ENCODE measurements around the gene SFXN4.
"Not testable (repeated sequence)": the region's sequence is repeated elsewhere in the genome, so short reads cannot be mapped to it uniquely, and the experiment has no call there.

Gene SFXN4

DNA sequence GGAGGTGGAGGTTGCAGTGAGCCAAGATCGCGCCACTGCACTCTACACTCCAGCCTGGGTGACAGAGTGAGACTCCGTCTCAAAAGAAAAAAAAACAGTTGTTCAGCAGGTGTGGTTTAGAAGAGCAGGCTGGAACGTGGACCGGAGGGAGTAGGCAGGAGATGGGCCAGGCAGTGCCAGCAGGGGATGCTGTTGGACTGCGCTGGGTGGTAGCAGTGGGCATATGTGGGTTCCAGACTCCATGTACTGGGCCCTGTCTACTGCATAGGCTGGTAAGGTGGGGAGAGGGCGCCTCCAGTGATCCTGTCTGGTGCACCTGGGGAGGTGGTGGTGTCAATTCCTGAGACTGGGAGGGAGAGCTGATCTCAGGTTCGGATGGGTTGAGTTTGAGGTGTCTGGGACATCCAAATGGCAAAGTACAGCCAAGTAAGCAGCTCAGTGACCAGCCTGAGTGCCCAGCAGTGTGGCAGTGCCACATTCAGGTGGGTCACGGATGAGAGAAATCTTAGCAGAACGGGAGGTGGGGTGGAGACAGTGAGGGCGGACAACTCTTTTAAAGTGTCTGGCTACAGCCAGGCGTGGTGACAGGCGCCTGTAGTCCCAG, 25.9 kb downstream of the SFXN4 start:
- DNase-seq, result no peak

DNA sequence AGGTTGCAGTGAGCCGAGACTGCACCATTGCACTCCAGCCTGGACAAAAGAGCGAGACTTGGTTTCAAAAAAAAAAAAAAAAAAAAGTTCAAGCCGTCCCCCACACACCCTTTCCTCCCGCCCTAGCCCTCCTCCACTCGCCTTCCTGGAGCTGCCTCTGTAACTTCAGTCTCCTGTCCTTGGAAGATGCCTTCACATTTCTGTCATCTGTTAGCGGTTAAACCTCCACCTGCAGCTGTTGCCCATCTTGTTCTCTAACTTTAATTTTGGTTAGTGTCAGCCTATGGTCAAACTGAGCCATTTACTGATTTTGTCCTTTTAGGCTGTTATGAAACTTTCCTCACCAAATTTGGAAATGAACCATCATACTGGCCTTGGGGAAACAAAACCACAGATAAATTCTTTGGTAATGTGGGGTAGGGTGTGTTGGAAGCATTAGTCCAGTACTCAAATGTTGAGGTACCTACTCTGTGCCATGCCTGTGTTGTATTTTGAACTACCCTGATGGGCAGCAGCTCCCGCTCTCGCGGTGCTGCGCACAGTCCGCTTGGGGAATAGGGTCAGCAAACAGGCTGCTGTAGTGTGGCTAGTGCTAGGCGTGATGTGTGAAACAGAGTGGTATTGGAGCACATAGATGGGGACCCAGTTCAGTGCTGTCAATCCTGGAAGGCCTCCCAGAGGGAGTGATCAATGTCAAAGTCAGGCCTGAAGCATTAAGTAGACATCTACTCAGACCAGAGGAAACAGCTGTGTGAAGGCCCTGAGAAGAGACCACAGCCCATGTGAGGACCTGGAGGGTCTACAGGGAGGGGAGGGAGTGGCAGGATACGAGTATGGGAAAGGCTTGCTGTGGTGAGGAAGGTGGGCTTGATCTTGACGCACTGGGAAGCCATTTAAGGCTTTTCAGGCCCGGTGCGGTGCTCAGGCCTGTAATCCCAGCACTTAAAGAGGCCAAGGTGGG, 26.9 kb downstream of the SFXN4 start:
- no peak for DNase-seq

DNA sequence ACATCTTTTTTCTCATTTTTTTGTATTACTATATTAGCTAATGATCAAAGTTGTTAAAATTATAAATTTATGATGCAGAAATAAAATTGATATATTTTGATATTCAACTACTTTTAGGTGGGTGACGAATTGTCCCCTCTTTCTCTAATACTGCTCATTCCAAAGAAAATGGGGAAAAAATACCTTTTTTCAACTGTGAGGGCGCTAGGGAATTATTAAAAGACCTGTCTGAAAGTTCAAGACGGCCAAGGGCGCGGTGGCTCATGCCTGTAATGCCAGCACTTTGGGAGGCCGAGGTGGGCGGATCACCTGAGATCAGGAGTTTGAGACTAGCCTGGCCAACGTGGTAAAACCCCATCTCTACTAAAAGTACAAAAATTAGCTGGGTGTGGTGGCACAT, 27.6 kb downstream of the SFXN4 start:
- not testable (repeated sequence) for DNase-seq

DNA sequence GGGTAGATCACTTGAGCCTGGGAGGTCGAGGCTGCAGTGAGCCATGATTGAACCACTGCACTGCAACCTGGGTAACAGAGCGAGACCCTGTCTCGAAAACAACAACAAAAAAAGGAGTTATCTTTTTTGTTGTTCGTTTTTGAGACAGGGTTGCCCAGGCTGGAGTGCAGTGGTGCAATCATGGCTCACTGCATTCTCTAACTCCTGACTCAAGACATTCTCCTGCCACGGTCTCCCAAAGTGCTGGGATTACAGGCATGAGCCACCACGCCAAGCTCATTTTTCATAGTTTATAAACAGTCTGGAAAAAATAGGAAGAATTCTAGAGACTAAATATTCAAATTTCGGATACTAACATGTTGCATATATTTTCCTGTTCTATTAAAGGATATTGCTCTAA, 29.4 kb downstream of the SFXN4 start:
- DNase-seq, result no peak

DNA sequence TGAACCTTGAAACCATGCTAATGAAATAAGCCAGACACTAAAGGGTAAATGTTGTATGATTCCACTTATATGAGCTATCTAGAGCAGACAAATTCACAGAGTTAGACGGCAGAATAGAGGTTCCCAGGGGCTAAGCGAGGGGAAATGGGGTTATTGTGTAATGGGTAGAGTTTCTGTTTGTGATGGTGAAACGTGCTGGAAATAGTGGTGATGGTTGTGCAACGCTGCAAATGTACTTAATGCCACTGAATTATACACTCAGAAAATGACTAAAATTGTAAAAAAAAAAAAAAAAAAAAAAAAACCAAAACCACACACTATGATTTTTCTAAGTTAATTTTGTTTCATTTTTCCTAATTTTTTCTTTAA, 30.0 kb downstream of the SFXN4 start:
- no peak for DNase-seq

DNA sequence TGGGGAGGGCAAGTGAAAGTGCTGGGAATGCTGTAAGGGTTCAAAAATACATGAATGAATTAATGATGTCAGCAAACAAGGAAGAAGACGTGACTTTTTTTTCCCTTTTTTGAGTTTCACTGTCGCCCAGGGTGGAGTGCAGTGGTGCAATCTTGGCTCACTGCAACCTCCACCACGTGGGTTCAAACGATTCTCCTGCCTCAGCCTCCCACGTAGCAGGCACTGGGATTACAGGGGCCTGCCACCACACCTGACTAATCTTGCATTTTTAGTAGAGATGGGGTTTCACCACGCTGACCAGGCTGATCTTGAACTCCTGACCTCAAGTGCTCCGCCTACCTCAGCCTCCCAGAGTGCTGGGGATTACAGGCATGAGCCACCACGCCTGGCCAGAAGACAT, 31.6 kb downstream of the SFXN4 start:
- DNase-seq, result no peak

DNA sequence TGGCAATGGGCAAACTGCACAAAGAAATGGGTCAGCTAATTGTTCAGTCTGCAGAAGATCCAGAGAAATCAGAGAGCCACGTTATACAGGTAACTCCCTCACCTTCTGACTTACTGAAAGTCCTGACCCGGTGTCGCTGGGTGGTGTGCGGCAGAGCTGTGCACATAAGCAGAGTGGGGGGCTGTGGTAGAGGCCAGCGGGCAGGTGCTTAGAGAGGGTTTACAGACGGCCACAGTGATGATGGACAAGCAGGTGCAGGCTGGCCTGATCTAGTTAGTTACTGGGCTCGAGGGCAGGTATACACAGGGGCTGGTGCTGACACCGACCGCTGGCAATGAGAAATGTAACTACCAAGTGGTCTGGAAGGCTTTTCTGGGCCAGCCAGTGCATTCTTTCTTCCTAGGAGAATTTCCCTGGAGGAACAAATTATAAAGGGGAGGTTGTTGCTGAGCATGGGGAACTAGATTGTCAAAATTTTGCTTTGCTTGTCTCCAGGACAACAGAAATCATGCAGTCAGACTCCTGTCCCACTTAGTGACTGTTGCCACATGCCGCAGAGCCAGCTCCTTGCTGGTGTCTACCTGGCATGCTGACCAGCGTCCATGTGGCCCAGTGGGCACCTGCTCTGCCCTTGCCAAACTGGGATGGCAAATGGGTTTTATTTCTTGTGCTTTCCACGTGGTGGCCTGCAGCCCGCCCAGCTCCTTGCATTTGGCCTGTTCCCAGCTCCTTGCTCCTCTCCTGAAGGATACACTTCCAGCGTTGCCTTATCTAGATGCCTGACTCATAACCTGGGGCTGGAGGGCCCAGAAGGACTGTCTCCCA, 32.8 kb downstream of the SFXN4 start:
- no peak for DNase-seq

DNA sequence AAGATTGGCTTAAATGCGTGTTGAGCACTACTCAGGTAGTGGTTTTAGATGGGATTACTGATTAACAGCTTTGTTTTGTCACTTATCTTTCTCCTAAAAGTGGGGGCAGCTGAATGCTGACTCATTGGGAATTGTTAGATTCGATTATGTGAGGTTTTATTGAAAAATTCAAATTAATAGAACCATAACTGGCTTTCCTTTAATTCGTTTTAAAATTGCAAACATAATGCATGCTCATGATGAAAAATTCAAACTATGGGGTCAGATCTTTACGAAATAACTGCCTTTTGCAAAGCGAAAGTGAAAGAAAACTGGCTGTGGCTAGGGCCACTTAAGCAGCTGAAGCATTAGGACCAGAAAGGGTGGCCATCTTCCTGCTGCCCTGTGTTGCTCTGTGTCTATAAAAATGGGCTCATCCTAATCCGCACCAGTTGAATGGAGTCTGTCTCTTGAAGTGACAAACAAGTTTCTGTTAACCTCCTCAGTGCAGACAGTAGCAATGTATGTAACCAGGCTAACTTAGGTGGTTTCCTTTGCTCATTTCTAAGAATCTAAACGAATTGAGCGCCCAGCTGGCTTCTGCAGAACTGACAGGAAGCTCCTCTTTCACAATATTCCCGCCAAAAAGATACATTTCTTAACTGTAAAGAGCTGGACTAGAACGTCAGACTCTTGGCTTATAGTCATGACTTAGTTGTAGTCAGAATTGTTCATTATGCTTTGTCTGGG, 33.8 kb downstream of the SFXN4 start:
- DNase-seq, result peak; percentile 41

DNA sequence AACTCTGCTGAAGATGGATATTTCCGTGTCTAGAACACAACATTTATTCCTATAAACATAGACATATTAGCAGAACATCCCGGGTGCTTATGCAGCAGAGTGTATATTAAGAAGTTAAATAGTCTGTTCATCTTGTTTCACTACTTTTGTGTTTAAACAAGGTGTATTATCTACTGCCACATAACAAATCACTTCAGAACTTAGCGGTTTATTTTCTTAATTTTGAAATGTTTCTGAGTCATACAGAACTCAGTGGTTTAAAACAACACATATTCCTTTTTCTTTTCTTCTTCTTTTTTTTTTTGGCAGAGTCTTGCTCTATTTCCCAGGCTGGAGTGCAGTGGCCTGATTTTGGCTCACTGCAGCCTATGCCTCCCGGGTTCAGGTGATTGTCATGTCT, 35.8 kb downstream of the SFXN4 start:
- DNase-seq, result no peak

DNA sequence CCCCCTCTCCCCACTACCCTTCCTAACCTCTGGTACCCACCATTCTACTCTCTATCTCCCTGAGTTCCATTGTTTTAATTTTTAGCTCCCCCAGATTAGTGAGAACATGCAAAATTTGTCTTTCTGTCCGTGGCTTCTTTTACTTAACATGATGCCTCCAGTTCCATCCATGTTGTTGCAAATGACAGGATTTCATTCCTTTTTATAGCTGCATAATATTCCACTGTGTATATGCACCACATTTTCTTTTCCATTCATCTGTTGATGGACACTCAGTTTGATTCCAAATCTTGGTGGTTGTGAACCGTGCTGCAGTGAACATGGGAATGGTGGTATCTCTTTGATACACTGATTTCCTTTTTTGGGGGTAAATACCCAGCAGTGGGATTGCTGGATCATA, 39.6 kb downstream of the SFXN4 start:
- no peak for DNase-seq

DNA sequence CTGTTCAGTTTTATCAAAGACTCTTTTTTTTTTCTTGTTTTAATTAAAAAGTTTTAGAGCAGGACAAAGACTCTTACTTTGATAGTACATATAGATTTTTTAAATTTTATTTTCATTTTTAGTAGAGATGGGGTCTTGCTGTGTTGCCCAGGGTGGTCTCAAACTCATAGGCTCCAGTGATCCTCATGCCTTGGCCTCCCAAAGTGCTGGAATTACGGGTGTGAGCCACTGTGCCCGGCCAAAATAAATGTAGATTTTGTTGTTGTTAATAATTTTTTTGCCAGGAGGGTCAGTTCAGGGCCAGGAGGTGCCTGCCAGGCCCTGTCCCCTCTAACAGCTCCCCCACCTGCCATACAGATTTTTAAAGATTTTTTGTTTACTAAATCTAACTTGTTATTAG, 44.6 kb downstream of the SFXN4 start:
- DNase-seq, result no peak

DNA sequence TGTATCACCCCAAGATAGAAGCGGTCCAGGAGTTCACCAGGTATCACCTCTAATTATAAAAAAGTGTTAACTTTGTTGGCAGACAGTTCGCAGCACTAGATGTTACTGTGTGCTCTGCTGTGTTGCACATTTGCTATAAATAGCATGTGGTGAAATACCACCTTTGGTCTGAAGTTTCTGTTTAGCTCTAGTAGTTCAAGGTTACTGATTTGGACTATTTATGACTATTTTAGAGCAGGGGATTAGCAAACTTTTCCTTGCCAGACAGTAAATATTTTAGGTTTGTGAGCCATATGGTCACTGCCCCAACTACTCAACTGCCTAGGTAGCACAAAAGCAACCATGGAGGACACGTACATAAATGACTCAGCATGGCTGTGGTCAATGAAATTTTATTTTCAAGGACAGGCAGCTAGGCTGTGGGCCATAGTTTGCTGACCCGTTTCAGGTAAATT, 45.1 kb downstream of the SFXN4 start:
- DNase-seq, result peak; percentile 69

DNA sequence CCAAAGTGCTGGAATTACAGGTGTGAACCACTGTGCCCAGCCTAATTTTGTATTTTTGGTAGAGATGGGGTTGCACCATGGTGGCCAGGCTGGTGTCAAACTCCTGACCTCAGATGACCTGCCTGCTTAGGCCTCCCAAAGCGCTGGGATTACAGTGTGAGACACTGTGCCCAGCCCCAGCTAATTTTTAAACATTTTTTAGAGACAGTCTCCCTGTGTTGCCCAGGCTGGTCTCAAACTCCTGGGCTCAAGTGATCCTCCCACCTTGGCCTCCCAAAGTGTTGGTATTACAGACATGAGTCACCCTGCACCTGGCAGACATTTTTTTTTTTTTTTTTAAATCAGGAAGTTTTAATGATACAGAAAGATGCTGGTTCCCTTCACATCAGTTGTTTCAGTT, 46.1 kb downstream of the SFXN4 start:
- no peak for DNase-seq

DNA sequence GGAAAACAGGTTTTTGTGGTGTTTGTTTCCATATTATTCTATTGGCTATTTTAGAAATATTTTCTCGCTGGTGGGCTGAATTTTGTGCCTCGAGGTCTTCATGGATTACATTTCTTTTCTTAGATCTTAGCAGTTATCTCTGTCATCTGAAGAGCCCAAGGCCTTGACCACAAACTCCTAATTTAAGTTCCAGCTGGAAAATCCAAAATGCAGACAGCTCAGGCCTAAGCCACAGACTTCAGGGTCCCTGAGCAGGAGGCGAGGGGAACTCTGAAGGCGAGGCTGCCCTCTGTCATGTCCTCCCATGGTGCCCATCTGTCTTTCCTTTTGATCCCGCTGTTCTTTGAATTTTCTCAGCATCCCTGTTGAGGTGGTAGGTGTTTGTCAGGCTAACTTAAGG, 47.3 kb downstream of the SFXN4 start:
- DNase-seq, result no peak

DNA sequence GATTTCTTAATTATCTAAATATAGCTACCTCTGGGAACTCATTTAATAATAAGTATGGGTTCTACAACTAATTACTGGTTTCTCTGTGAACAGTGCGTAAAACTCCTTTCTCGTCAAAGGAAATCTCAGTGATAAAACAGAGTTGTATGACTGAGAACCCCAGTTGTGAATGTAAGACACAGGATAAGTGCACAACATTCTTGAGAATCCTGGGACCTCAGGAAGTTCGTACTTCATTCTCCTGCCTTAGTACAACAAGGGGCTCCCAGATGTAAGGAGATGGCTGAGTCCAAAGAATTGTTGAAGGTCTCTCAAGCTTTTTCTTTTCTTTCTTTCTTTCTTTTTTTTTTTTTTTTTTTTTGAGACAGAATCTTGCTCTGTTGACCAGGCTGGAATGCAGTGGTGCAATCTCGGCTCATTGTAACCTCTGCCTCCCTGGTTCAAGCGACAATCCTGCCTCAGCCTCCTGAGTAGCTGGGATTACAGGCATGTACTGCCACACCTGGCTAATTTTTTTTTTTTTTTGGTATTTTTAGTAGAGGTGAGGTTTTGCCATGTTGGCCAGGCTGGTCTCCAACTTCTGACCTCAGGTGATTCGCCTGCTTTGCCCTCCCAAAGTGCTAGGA, 49.1 kb downstream of the SFXN4 start:
- no peak for DNase-seq

DNA sequence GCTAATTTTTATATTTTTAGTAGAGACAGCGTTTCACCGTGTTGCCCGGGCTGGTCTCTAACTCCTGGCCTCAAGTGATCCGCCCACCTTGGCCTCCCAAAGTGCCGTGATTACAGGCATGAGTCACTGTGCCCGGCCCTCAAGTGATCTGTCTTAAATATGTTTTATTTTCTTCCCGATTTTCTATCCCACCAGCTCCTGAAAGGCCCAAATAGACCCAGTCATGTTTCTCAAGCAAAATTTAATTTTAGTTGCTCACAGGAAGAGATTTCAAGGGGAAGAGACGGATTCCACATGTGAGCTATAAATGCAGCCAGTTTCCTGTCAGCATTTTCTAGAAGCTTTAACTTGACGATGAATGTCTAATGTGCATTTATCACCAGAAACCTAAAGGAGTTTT, 49.6 kb downstream of the SFXN4 start:
- no peak for DNase-seq

DNA sequence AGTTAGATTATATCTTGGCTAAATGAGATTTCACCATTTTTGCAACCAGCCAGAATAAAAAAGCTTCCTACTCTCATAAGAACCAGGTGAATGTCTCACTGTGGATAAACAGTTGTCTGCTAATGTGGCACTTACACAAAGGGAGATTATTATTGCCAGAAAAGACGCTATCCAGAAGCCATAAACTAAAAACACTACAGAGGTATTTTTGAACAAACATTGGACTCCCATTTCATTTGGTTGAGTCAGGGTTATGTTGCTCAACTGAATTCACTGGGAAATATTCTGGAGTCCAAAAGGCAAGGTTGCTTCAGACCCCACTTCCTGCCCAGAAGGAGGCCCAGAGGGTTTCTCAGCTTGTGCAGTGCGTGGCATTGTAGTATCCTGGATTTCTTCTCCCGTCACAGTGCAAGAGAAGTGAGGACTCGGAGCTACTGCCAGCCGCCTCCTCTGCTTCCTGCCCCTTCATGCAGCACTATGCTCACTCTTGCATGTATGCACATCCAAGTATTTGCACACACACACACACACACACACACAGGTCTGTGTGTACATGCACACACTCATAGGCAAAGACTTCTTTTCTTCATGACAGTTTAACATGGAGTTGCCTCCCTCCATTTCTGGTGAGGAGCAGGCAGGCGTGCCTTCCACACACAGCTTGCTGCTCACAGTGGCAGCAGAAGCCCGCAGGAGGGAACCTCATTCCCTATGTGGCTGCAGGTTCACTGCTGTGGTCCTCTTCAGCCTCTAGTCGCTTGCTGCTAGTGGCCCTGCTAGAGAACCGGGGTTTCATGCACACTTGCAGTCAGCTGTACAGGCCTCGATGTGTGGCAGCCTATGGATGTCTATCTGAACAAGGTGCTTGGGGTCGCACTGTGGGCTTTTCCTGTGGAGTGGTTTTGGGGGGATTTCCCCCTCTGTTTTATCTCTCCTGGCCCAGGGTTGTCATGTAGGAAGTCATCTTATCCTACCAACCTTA, 51.5 kb downstream of the SFXN4 start:
- DNase-seq, result no peak

DNA sequence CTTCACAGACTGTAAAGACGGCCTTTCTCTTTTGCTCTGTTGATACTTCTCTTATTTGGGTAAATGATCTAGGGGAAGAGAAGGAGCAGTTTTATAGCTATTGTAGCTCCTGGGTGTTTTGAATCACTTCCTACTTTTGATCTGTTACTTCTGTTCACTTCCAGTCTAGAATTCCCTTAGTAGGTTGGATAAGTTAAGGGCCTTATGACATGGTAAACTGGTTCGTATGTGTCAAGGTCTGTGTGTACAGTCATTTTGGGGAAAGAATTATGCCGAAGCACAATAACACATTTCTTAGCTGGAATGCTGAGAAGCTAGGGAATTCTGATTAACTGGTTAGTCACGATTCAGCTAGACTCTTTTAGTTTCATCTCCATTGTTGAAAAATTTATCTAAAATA, 53.5 kb downstream of the SFXN4 start:
- no peak for DNase-seq

DNA sequence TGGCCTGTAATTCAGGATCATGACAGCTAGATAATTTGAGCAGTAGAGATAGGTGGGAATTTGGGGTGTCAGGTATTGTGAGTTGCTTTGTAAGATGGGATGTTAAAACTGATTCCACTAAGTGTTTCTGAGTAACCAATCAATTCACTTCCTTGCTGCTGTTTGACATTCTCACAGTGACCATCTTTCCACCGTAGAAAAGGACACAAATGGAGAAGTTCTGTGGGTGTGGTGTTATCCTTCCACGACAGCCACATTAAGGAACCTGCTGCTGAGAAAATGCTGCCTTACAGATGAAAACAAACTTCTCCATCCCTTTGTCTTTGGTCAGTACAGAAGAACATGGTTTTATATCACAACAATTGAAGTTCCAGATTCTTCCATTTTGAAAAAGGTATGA, 57.7 kb downstream of the SFXN4 start:
- not testable (repeated sequence) for DNase-seq

DNA sequence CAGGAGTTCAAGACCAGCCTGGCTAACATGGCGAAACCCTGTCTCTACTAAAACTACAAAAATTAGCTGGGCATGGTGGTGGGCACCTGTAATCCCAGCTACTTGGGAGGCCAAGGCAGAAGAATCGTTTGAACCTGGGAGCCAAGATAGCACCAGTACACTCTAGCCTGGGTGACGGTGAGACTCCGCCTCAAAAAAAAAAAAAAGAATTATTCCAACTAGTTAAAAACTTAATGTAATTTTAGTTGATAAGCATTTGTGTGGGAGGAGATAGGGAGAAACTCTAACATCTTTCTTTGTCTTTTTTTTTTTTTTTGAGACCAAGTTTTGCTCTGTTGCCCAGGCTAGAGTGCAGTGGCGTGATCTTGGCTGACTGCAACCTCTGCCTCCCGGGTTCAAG, 58.4 kb downstream of the SFXN4 start:
- not testable (repeated sequence) for DNase-seq

DNA sequence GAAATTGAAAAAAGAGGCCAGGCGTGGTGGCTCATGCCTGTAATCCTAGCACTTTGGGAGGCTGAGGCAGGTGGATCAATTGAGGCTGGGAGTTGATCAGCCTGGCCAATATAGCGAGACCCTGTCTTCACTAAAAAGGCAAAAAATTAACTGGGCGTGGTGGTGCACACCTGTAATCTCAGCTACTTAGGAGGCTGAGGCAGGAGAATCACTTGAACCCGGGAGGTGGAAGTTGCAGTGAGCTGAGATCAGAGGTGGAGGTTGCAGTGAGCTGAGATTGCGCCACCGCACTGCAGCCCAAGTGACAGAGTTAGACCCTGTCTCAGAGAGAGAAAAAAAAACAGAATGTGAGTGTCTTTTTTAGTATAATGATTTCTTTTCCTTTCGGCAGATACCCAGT, 59.6 kb downstream of the SFXN4 start:
- not testable (repeated sequence) for DNase-seq
